NCI-H2196 treated with DMSO at 0.1 percent for 48 hours (cell line): Measurements from ENCODE around the gene CDH4.

Source experiments
- DNase-seq: peaks from one replicate; lab custom pipeline; 2025; ENCODE audit not compliant: unreplicated experiment; lab: John Stamatoyannopoulos, UW

Gene CDH4

GRCh38 chr20:61594198-61594597, 342.1 kb downstream of the CDH4 start:
- no peak for DNase-seq

- DNase-seq = no peak
Measured at GRCh38 chr20:61595216-61595615, 343.2 kb downstream of the CDH4 start.

GRCh38 chr20:61596687-61597330, 344.7 kb downstream of the CDH4 start:
- no peak for DNase-seq

- no peak for DNase-seq
Measured at GRCh38 chr20:61597996-61598395, 345.9 kb downstream of the CDH4 start.

GRCh38 chr20:61598586-61598985, 346.5 kb downstream of the CDH4 start:
- DNase-seq = no peak

- no peak for DNase-seq
Measured at GRCh38 chr20:61599061-61599531, 347.0 kb downstream of the CDH4 start.

GRCh38 chr20:61599541-61599992, 347.5 kb downstream of the CDH4 start:
- no peak for DNase-seq

- DNase-seq = no peak
Measured at GRCh38 chr20:61600016-61600415, 348.0 kb downstream of the CDH4 start.

GRCh38 chr20:61601361-61601760, 349.3 kb downstream of the CDH4 start:
- no peak for DNase-seq

- no peak for DNase-seq
Measured at GRCh38 chr20:61601853-61602252, 349.8 kb downstream of the CDH4 start.

GRCh38 chr20:61603715-61604114, 351.7 kb downstream of the CDH4 start:
- no peak for DNase-seq

- no peak for DNase-seq
Measured at GRCh38 chr20:61604549-61604948, 352.5 kb downstream of the CDH4 start.

GRCh38 chr20:61605283-61605682, 353.2 kb downstream of the CDH4 start:
- DNase-seq = no peak

- no peak for DNase-seq
Measured at GRCh38 chr20:61605862-61606557, 353.9 kb downstream of the CDH4 start.

GRCh38 chr20:61608275-61609085, 356.4 kb downstream of the CDH4 start:
- no peak for DNase-seq

- DNase-seq = no peak
Measured at GRCh38 chr20:61609461-61609860, 357.4 kb downstream of the CDH4 start.

GRCh38 chr20:61611401-61612180, 359.5 kb downstream of the CDH4 start:
- no peak for DNase-seq

GRCh38 chr20:61613917-61614705, 362.1 kb downstream of the CDH4 start:
- DNase-seq = no peak

- no peak for DNase-seq
Measured at GRCh38 chr20:61614706-61615100, 362.6 kb downstream of the CDH4 start.

- no peak for DNase-seq
Measured at GRCh38 chr20:61615806-61616205, 363.7 kb downstream of the CDH4 start.
